DMS79 (cell line): ENCODE measurements around the gene CNIH1.
"Not testable (repeated sequence)": the region's sequence is repeated elsewhere in the genome, so short reads cannot be mapped to it uniquely, and the experiment has no call there.

Experiments
- DNase-seq: peaks from one replicate; lab custom pipeline; 2025; lab: John Stamatoyannopoulos, UW

CNIH1 gene

DNA sequence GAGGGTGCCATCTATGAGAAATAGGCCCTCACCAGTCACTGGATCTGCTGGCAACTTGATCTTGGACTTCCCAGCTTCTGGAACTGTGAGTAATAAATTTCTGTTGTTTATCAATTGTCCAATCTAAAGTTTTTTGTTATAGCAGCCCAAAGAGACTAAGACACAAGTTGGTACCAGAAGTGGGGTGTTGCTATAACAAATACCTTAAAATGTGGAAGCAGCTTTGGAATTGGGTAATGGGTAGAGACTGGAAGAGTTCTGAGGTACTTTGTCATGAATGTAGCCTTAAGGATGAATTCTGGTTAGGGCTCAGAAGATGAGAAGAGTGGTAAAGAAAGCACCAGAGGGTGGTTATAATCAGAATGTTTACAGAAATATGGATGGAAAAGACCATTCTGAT lies 26.1 kb upstream of the CNIH1 start:
- no peak for DNase-seq

GRCh38 chr14:54465654-54466053 lies 24.5 kb upstream of the CNIH1 start:
- DNase-seq: no peak

GRCh38 chr14:54462048-54462447 lies 20.9 kb upstream of the CNIH1 start:
- no peak for DNase-seq

DNA sequence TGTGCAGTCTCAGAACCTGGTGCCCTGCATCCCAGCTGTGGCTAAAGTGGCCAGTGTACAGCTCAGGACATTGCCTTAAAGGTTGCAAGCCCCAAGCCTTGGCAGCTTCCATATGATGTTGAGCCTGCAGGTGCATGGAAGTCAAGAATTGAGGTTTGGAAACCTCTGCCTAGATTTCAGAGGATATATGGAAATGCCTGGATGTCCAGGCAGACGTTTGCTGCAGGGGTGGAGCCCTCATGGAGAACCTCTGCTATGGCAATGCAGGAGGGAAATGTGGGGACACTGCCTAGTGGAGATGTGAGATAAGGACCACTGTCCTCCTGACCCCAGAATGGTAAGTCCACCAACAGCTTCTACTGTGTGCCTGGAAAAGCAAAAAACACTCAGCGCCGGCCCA lies 17.9 kb upstream of the CNIH1 start:
- no peak for DNase-seq

- not testable (repeated sequence) for DNase-seq
Measured at GRCh38 chr14:54458536-54458935, 17.4 kb upstream of the CNIH1 start.

DNA sequence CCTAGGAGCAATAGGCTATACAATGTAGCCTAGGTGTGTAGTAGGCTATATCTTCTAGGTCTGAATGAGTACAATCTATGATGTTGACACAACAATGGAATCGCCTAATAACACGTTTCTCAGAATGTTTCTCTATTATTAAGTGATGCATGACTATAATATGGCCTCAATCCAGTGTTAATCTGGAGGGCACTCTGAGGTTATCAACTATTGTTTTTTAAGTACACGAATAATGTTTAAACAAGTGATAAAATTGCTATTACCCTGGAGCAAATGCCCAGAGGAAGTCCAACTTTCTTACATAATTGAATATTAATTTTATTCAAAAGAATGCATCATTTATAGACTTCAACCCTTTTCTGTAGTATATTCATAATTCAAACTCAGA lies 16.4 kb upstream of the CNIH1 start:
- DNase-seq: no peak

GRCh38 chr14:54456820-54457608 lies 15.8 kb upstream of the CNIH1 start:
- DNase-seq: not testable (repeated sequence)

DNA sequence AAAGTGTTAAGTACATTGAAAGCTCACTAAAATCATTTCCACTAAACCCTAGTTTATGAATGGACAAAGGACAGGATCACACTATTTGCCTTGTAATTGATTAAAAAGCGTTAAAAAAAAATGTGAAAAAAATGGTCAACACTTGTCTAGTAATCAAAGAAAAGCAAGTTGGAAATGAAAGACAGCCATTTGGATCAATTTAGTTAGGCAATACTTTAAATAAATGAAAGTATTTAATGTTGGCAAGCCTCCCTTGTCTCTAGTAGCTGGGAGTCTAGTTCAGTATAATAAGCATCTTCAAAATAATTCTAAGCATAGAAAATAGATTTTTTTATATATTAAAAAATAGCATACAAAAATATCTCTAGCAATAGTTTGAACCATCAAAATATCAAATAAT lies 14.2 kb upstream of the CNIH1 start:
- no peak for DNase-seq

- not testable (repeated sequence) for DNase-seq
Measured at GRCh38 chr14:54453990-54454389, 12.8 kb upstream of the CNIH1 start.

DNA sequence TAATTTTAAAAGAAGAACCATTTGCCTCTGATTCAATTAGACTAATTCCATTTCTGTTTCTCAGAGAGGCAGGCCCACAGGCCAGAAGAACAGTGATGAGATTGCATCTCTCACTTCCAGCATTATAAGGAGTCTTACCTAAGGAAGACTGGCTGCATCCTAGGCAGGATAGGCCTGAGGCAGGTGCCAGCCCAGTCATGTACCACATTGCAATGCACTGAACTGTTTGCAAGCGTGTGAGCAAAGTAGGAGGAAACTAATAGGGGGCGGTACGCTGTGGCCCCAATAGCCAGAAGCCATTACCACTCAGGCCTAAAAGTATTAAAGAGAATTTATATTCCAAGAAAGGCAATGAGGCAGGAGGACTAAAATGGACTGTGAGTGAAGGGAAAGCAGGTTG lies 12.1 kb upstream of the CNIH1 start:
- DNase-seq: no peak

DNA sequence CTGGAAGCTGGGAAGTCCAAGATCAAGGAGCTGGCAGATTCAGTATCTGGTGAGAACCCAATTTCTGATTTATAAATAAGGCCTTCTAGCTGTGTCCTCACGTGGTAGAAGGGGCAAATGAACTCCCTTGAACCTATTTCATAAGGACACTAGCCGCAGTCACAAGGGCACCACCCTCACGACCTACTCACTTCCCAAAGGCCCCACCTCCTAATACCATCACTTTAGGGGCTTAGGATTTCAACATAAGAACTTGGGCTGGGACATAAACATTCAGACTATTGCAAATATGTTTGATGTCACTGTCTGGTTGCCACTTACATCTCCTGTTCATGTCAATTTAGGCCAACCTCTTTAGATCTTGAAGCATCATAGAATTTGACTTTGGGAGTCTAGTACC lies 10.8 kb upstream of the CNIH1 start:
- DNase-seq: no peak

- DNase-seq: no peak
Measured at GRCh38 chr14:54451121-54451601, 10.0 kb upstream of the CNIH1 start.

- DNase-seq: no peak
Measured at GRCh38 chr14:54450535-54450934, 9.4 kb upstream of the CNIH1 start.

DNA sequence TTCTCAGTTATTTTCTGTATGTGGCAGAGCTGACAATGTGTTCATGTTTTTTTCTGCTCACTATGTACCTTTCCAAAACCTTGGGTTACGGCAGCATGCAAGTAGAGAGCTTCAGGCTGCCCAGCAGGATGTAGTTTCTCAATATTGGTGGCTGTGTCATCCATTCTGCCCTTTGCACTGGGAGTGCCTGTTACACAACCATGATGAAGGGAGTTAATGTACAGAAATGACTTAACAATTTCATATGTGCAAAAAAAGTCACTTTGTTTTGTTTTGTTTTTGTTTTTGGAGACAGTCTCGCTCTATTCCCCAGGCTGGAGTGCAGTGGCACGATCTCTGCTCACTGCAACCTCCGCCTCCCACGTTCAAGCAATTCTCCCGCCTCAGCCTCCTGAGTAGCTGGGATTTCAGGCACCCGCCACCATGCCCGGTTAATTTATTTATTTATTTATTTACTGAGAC lies 6.1 kb upstream of the CNIH1 start:
- DNase-seq: no peak

DNA sequence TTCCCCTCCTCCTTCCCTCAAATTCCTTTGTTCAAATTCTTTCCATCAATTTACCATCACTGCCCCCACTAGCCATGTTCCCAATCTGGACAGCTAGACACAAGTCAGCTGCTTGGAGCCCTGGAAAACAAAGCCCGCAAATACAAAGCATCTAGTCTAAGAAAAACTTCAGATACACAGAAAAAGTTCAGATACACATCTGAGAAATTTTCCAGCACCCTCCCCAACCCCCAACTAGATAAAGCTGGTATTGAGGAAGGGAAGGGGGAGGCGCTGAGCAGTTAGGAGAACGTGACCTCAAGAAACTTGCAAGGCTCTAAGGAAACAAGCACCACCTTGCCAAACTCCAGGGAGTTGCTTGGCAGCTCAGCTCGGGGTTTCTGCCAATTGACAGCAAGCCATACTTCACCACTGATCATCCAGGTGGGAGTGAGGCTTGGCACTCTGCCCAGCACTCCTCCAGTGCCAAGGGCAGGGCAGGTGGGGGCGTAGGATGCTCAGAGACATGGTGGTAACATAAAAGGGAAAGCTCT lies 5.1 kb upstream of the CNIH1 start:
- peak; percentile 97 for DNase-seq

- no peak for DNase-seq
Measured at GRCh38 chr14:54444681-54445080, 3.5 kb upstream of the CNIH1 start.

DNA sequence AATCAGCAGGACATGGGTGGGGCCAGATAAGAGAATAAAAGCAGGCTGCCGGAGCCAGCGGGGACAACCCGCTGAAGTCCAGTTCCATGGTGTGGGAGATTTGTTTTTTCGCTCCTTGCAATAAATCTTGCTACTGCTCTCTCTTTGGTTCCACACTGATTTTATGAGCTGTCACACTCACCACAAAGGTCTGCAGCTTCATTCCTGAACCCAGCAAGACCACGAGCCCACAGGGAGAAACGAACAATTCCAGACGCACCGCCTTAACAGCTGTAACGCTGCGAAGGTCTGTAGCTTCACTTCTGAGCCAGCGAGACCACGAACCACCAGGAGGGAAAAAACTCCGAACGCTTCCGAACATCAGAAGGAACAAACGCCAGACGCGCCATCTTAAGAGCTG lies 2.8 kb upstream of the CNIH1 start:
- DNase-seq: no peak

- DNase-seq: not testable (repeated sequence)
Measured at GRCh38 chr14:54442961-54443360, 1.8 kb upstream of the CNIH1 start.

GRCh38 chr14:54440476-54440872 lies 700 bp downstream of the CNIH1 start:
- DNase-seq: no peak

DNA sequence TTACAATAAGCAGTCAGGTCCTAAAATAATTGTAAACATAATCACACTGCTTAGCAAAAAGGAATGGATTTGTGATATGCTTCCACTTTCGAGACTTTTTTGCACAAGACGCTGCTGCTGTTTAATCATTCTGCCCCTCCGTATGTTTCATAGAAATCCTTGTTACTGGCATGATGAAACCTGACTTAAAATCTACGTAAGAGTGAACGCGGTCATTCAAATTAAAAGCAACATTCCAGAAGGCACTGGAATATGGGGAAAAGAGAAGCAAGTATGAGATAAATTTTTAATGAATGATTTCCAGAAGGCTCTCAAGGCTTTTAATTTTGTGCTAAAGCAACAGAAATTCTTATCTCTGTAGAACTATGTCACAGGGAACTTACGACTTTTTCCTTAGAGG lies 1.1 kb downstream of the CNIH1 start:
- DNase-seq: no peak

DNA sequence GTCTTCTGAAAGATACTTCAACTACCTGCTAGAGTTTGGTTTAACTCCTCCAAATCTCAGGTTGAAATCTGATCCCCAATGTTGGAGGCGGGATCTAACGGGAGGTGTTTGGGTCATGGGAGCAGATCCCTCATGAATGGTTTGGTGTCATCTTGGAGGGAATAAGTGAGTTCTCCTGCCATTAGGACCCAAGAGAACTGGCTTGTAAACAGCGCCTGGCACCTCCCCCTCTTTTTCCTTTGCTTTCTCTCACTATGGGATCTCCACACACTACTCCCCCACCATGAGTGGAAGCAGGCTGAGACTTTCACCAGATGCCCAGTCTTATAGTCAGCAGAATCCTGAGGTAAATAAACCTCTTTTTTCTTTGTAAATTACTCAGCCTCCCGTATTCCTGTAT lies 2.5 kb downstream of the CNIH1 start:
- no peak for DNase-seq

GRCh38 chr14:54437954-54438353 lies 3.2 kb downstream of the CNIH1 start:
- not testable (repeated sequence) for DNase-seq

GRCh38 chr14:54435500-54435981 lies 5.6 kb downstream of the CNIH1 start:
- DNase-seq: no peak

GRCh38 chr14:54428527-54428926 lies 12.6 kb downstream of the CNIH1 start:
- DNase-seq: no peak
